Measurements from ENCODE around the gene RPS6KA3. TPM values are rescaled to one million over a fixed set of nuclear protein-coding genes. Genes with fewer than 3 reads are reported as not detected.
"Not testable (repeated sequence)": the region's sequence is repeated elsewhere in the genome, so short reads cannot be mapped to it uniquely, and the experiment has no call there.

Gene RPS6KA3
- polyA plus RNA-seq, 3 donors, result 6.6 to 18.6 (median 16.3) TPM

- H3K27ac ChIP-seq (ENCODE audit: low read depth, low read length), result not testable (repeated sequence)
- 0 to 15% (median 0%) methylated on average over 3 of the region's 3 CpGs for WGBS, 3 donors
Observed at GRCh38 chrX:20127440-20127839, 139.3 kb downstream of the RPS6KA3 start.

- H3K27ac ChIP-seq (ENCODE audit: low read depth, low read length), result not testable (repeated sequence)
- WGBS, 3 donors, result 56 to 71% (median 67%) methylated on average over 1 of the region's 1 CpG
Observed at GRCh38 chrX:20126833-20127232, 139.9 kb downstream of the RPS6KA3 start.

GRCh38 chrX:20124964-20125363, 141.7 kb downstream of the RPS6KA3 start:
- H3K27ac ChIP-seq (ENCODE audit: low read depth, low read length), result no peak overlapping the region

- H3K27ac ChIP-seq (ENCODE audit: low read depth, low read length), result no peak overlapping the region
- WGBS, 3 donors, result 23 to 59% (median 53%) methylated on average over 12 of the region's 12 CpGs
Observed at GRCh38 chrX:20118065-20118824, 148.5 kb downstream of the RPS6KA3 start.

GRCh38 chrX:20116577-20117240, 150.0 kb downstream of the RPS6KA3 start, which contains the start of gene MAP7D2:
TSS of gene MAP7D2 (minus strand) at chrX:20116907. CDS start at chrX:20116879, 28 bp downstream.
- WGBS, 3 donors, result 17 to 39% (median 36%) methylated on average over 27 to 91 of the region's 91 CpGs
- H3K27ac ChIP-seq (ENCODE audit: low read depth, low read length), result no peak within 1 kb of the TSS

- H3K27ac ChIP-seq (ENCODE audit: low read depth, low read length), result no peak overlapping the region
- 11 to 26% (median 22%) methylated on average over 8 to 47 of the region's 47 CpGs for WGBS, 3 donors
Observed at GRCh38 chrX:20116087-20116576, 150.6 kb downstream of the RPS6KA3 start.

GRCh38 chrX:20112022-20112774, 154.5 kb downstream of the RPS6KA3 start:
- H3K27ac ChIP-seq (ENCODE audit: low read depth, low read length), result no peak overlapping the region
- 90 to 92% (median 91%) methylated on average over 11 to 14 of the region's 14 CpGs for WGBS, 3 donors

GRCh38 chrX:20111271-20111670, 155.4 kb downstream of the RPS6KA3 start:
- WGBS, 3 donors, result 92 to 97% (median 95%) methylated on average over 10 of the region's 10 CpGs
- H3K27ac ChIP-seq (ENCODE audit: low read depth, low read length), result no peak overlapping the region

- 51 to 95% (median 87%) methylated on average over 2 of the region's 2 CpGs for WGBS, 3 donors
- H3K27ac ChIP-seq (ENCODE audit: low read depth, low read length), result no peak overlapping the region
Observed at GRCh38 chrX:20101934-20102581, 164.7 kb downstream of the RPS6KA3 start.

Other genes with a start within 250 kb of the RPS6KA3 start
- gene MAP7D2, start 150.0 kb downstream of the RPS6KA3 start, polyA plus RNA-seq, result 1 to 10 TPM in 1 of 3 donors, under 1 TPM in 2; 0.11 to 1.2 (median 0.41) TPM
- 10 to 100 TPM; 19.8 to 51.4 (median 40.9) TPM for gene EIF1AX, start 125.1 kb downstream of the RPS6KA3 start, polyA plus RNA-seq